K562 (cell line): ENCODE data around the gene UBE2O. TPM values are rescaled to one million over a fixed set of nuclear protein-coding genes. Genes with fewer than 3 reads are reported as not detected.

Experiments
- ASH1L ChIP-seq: fragments of 450-650 bp; IDR thresholded peaks from 2 replicates; pipeline ENCODE4 v1.6.1; 2018; ENCODE audit warnings: borderline replicate concordance, mild to moderate bottlenecking, low read depth; ENCODE audit not compliant: partially characterized antibody
- FUS ChIP-seq: fragments of 200-400 bp; formaldehyde crosslinking; optimal IDR thresholded peaks from 2 replicates; pipeline ENCODE3; 2017; ENCODE audit warnings: low read depth, low read length
- NR4A1 ChIP-seq, 2 experiments: fragments of 250-450 bp in 1 of 2; fragments of 450-650 bp in 1 of 2; sonication (Bioruptor Pico) in 1 of 2; IDR thresholded peaks; 2 replicates each; pipeline versions ENCODE4 v1.4.0 to v1.6.1; 2016 to 2020; ENCODE audit warnings: mild to moderate bottlenecking in 2 of 2, missing compliant biosample characterization in 1 of 2, missing genetic modification characterization in 1 of 2, moderate library complexity in 1 of 2
- PHF20 ChIP-seq: fragments of 450-650 bp; IDR thresholded peaks from 2 replicates; pipeline ENCODE4 v1.6.1; 2018; ENCODE audit not compliant: partially characterized antibody
- ZNF668 ChIP-seq: fragments of 250-450 bp; sonication (Bioruptor Pico); IDR thresholded peaks from 2 replicates; pipeline ENCODE4 v1.8.0; 2022; ENCODE audit warnings: mild to moderate bottlenecking, inconsistent platforms
- polyA plus RNA-seq, 8 experiments: library from polyadenylated mRNA; depleted of rRNA in 4 of 8; stranded (reverse) in 5 of 8; unstranded in 3 of 8; fragments of >200 nt; fragmentation: Nextera tagmentation in 2 of 8; fragmentation: Illumina TruSeq in 1 of 8; extraction: Ambion mirVana in 2 of 8; extraction: Trizol in 1 of 8; gene quantifications; 2 replicates each; pipeline versions ENCODE4 v1.2.1 to v1.2.3, GENCODE V29; 2011 to 2014; ENCODE audit warnings: inconsistent platforms in 1 of 8, missing spikeins in 1 of 8
- total RNA-seq, 7 experiments: library from RNA; depleted of rRNA in 6 of 7; stranded (reverse); fragments of >200 nt in 6 of 7; fragmentation: Illumina TruSeq in 2 of 7; extraction: Trizol in 2 of 7; gene quantifications; 2 replicates each; pipeline versions ENCODE4 v1.2.1 to v1.2.3, GENCODE V29; 2011 to 2021; ENCODE audit warnings: low replicate concordance in 1 of 7
- TF ChIP-seq, protein P1 (sequence below), 2 experiments: IDR thresholded peaks in 1 of 2; conservative IDR thresholded peaks in 1 of 2; 2 replicates each; pipeline ENCODE4 v1.6.1; 2016; ENCODE audit warnings: low read depth in 2 of 2, mild to moderate bottlenecking in 1 of 2, missing compliant biosample characterization in 1 of 2, missing genetic modification characterization in 1 of 2, moderate library complexity in 1 of 2
- TF ChIP-seq, protein P2 (sequence below): sonication (generic); formaldehyde crosslinking; IDR thresholded peaks from 2 replicates; pipeline ENCODE4 v1.8.1; 2023; ENCODE audit warnings: missing genetic modification reagents, mild to moderate bottlenecking, borderline replicate concordance
- TF ChIP-seq, protein P3 (sequence below), 2 experiments: fragments of 450-650 bp in 1 of 2; sonication (generic) in 1 of 2; formaldehyde crosslinking in 1 of 2; IDR thresholded peaks; 2 replicates each; pipeline versions ENCODE4 v1.7.1 to v1.9.0; 2016 to 2022; ENCODE audit warnings: inconsistent platforms in 1 of 2, mild to moderate bottlenecking in 1 of 2, missing genetic modification reagents in 1 of 2

Gene UBE2O
- total and polyA plus RNA-seq, 9 of the 15 experiments (the other 6 are each of a cell fraction or from before 2014, with no cell fraction given): 1.6 to 39.7 (median 13.3) TPM

DNA sequence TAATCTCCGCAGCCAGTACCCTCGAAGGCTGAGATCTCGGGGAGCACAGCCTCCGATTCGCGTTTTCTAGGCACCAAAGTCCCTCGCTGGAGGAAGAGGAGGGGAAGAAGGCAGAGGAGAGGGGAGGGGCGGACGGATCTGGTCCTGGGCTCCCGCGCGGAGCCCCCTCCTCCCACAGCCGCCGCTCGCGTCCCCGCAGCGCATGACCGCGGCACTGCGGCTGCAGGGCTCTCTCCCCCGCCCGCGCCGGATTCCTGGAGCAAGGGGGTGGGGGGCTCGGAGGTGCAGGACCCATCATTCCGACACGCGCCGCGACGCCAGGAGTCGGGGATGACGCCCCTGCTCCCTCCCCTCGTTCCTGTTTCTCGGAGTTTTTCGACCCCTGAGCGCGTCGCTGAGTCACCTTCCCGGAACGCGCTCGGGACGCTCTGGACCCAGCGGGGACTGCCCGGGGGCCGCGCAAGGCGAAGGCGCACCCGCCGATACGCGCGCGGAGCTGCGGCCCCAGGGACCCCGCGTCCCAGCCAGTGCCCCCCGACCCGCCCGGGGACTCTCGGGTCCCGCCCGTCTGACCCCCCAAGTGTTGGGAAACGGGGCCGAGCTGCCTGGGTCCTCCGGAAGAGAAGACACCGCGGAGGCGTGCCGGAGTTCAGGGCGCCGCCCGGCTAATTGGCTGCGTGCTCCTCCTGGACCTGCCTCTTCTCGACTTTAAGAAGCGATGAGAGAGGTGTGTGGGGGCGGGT, 70.0 kb downstream of the UBE2O start (continued):
- TF ChIP-seq, protein P1, sequence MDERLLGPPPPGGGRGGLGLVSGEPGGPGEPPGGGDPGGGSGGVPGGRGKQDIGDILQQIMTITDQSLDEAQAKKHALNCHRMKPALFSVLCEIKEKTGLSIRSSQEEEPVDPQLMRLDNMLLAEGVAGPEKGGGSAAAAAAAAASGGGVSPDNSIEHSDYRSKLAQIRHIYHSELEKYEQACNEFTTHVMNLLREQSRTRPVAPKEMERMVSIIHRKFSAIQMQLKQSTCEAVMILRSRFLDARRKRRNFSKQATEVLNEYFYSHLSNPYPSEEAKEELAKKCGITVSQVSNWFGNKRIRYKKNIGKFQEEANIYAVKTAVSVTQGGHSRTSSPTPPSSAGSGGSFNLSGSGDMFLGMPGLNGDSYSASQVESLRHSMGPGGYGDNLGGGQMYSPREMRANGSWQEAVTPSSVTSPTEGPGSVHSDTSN (CRISPR knock-in tag; IDR thresholded peaks at IDR 0.05; ENCODE audit: low read depth): no peak
- TF ChIP-seq, protein P1 (tag; conservative IDR thresholded peaks at IDR 0.05; ENCODE audit: low read depth): no peak
- TF ChIP-seq NR4A1 (CRISPR knock-in tag; IDR thresholded peaks at IDR 0.05) (no peak), NR4A1 (tag; IDR thresholded peaks at IDR 0.05) (no peak), FUS (no peak), ZNF668 (CRISPR knock-in tag) (no peak), PHF20 (no peak), ASH1L (no peak)
- TF ChIP-seq, protein P2, sequence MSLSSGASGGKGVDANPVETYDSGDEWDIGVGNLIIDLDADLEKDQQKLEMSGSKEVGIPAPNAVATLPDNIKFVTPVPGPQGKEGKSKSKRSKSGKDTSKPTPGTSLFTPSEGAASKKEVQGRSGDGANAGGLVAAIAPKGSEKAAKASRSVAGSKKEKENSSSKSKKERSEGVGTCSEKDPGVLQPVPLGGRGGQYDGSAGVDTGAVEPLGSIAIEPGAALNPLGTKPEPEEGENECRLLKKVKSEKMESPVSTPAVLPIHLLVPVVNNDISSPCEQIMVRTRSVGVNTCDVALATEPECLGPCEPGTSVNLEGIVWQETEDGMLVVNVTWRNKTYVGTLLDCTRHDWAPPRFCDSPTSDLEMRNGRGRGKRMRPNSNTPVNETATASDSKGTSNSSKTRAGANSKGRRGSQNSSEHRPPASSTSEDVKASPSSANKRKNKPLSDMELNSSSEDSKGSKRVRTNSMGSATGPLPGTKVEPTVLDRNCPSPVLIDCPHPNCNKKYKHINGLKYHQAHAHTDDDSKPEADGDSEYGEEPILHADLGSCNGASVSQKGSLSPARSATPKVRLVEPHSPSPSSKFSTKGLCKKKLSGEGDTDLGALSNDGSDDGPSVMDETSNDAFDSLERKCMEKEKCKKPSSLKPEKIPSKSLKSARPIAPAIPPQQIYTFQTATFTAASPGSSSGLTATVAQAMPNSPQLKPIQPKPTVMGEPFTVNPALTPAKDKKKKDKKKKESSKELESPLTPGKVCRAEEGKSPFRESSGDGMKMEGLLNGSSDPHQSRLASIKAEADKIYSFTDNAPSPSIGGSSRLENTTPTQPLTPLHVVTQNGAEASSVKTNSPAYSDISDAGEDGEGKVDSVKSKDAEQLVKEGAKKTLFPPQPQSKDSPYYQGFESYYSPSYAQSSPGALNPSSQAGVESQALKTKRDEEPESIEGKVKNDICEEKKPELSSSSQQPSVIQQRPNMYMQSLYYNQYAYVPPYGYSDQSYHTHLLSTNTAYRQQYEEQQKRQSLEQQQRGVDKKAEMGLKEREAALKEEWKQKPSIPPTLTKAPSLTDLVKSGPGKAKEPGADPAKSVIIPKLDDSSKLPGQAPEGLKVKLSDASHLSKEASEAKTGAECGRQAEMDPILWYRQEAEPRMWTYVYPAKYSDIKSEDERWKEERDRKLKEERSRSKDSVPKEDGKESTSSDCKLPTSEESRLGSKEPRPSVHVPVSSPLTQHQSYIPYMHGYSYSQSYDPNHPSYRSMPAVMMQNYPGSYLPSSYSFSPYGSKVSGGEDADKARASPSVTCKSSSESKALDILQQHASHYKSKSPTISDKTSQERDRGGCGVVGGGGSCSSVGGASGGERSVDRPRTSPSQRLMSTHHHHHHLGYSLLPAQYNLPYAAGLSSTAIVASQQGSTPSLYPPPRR (CRISPR knock-in tag): no peak; the same call in 1 of the 2 replicates
- TF ChIP-seq, protein P3, sequence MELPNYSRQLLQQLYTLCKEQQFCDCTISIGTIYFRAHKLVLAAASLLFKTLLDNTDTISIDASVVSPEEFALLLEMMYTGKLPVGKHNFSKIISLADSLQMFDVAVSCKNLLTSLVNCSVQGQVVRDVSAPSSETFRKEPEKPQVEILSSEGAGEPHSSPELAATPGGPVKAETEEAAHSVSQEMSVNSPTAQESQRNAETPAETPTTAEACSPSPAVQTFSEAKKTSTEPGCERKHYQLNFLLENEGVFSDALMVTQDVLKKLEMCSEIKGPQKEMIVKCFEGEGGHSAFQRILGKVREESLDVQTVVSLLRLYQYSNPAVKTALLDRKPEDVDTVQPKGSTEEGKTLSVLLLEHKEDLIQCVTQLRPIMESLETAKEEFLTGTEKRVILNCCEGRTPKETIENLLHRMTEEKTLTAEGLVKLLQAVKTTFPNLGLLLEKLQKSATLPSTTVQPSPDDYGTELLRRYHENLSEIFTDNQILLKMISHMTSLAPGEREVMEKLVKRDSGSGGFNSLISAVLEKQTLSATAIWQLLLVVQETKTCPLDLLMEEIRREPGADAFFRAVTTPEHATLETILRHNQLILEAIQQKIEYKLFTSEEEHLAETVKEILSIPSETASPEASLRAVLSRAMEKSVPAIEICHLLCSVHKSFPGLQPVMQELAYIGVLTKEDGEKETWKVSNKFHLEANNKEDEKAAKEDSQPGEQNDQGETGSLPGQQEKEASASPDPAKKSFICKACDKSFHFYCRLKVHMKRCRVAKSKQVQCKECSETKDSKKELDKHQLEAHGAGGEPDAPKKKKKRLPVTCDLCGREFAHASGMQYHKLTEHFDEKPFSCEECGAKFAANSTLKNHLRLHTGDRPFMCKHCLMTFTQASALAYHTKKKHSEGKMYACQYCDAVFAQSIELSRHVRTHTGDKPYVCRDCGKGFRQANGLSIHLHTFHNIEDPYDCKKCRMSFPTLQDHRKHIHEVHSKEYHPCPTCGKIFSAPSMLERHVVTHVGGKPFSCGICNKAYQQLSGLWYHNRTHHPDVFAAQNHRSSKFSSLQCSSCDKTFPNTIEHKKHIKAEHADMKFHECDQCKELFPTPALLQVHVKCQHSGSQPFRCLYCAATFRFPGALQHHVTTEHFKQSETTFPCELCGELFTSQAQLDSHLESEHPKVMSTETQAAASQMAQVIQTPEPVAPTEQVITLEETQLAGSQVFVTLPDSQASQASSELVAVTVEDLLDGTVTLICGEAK (IDR thresholded peaks at IDR 0.05): no peak
- TF ChIP-seq, protein P3 (CRISPR knock-in tag; IDR thresholded peaks at IDR 0.05): no peak
